GM21423 (cell line): Measurements from ENCODE around the gene STX2.

Source experiments
- ATAC-seq: cut with Tn5 transposase; IDR thresholded peaks from one replicate; pipeline ENCODE4 v1.9.1; 2021; ENCODE audit warnings: mild to moderate bottlenecking, moderate library complexity; ENCODE audit not compliant: unreplicated experiment

STX2 gene

DNA sequence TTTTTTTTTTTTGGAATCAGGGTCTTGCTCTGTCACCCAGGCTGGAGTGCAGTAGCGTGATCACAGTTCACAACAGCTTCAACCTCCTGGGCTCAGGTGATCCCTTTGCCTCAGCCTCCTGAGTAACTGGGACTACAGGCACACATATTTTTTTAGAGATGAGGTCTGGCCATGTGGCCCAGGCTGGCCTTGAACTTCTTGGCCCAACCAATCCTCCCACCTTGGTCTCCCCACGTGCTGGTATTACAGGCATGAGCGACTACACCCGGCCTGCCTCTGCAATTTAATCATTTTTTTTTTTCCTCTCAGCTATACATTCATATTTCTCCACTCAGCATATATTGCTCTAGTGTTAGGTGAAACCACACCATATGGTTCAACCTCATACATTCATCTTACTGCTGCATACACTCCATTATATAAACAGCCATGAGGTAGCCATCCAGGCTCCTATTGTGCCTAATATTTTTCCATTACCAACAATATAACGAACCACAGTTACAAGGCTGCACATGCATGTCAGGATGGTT lies 7.1 kb downstream of the STX2 start:
- no peak for ATAC-seq

DNA sequence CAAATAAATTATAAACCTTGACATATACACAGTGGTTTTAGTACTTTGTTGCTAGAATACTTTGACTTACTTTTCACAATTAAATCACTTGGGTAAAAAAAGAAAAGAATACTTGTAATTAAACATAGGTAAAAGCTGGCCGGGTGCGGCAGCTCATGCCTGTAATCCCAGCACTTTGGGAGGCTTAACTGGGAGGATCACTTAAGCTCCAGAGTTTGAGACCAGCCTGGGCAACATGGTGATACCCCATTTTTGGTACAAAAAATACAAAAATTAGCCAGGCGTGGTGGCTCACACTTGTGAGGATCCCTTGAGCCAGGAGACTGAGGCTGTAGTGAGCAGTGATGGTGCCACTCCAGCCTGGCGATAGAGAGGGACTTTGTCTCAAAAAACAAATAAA lies 7.8 kb downstream of the STX2 start:
- no peak for ATAC-seq

DNA sequence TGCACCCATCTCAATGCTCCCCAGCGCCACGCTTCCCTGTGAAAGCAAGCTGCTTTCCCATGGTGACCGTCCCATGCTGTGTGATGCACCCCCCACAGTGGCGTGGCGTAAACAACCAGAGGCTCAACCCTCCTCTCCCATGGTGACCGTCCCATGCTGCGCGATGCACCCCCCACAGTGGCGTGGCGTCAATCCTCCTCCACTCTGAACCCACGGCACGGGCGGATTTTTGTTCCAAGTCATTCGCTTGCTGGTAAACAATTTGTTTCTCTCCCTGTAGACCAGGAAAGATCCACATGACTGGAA lies 8.9 kb downstream of the STX2 start:
- no peak for ATAC-seq

DNA sequence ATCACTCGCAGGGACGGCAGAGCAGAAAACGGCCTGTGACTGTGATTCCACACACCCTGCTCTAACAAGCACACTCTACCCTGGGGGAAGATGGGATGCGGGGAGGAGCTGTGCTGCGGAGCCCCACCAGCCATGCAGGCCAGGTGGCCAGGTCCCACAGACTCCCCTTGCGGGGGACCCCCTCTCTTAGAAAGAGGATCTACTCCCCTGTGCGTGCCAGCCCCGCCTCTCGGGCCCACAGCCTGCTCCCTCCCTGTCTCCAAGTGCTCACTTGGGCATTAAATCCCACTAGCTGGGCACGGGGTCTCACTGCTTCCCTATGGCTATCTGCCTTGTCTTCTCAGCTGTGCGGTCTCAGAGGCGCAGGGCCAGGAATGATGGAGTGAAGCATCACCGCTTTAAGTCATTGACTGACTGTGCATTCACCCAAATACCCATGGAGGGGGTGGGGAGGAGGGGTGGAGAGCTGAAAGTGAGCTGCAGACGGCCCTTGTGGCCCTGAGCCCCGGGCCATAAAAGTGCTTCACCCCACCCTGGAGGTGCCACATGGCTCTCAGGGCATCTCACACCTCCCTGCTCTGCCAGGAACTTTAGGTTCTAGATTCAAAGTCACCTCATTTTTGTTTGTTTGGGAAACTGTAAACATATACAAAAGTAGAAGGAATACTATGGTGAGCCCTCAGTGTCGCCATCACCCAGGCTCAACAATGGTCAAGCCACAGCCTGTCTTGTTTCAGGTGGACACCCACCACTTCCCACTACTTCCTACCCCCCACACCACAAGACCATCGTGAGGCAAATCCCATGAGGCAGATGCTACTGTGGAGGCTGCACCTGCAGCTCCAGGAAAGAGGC lies 9.4 kb downstream of the STX2 start:
- no peak for ATAC-seq

DNA sequence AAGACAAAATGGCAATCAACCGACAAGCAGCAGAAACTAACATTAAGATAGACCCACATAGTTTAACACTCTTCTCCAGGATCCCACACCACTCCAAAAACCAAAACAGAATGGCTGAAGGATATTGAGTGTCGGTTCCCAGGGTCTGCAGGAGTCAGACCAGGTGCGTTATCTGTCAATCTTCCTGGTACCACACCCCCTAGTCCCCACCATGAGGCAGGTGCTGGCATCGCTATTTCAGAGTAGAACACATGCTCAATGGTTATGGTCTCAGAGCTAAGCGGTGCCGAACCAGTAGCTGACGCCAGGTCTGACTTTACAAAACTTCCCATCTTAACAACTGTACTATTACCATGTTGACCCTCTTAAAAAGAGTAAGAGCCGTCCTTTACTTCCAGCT lies 10.2 kb downstream of the STX2 start:
- no peak for ATAC-seq

DNA sequence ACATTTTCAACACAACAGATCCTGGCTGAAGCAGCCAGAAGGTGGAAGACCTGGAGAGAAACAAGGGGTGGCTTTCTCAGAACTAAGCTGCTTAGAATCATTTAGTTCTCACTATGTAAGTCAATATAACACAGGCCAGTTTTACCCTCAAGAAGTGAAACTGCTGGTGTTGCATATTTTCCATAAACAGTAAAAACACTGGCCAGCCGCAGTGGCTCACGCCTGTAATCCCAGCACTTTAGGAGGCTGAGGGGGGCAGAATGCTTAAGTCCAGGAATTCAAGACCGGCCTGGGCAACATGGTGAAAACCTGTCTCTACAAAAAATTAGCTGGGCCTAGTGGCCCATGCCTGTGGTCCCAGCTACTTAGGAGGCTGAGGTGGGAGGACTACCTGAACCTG lies 11.6 kb downstream of the STX2 start:
- no peak for ATAC-seq

DNA sequence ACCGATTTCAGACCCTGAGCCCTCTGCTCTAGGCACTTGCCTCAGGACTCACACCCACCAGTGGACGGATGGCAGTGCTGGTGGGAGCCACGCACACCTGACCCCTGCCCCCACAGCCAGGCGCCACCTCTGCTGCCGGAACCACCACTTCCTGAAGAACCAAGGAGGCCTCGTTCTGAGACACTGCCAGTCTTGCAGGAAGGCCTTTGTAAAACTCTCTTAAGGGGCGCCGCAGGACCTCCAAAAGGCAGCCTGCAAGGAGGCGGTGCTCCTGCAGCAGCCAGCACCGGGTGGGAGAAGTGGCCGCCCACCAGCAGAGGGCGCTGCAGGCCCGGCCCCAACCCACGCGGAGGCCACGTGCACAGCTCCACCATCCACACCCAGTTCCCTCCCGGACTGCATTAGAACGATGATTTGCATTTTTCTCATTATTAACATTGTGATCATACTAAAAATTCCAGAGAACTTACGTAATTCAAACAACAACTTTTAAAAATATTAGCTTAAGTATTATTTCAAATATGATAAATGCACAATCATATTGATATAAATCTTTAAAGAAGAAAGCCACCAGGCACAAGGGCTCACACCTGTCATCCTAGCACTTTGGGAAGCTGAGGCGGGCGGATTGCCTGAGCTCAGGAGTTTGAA lies 12.8 kb downstream of the STX2 start:
- ATAC-seq = no peak

DNA sequence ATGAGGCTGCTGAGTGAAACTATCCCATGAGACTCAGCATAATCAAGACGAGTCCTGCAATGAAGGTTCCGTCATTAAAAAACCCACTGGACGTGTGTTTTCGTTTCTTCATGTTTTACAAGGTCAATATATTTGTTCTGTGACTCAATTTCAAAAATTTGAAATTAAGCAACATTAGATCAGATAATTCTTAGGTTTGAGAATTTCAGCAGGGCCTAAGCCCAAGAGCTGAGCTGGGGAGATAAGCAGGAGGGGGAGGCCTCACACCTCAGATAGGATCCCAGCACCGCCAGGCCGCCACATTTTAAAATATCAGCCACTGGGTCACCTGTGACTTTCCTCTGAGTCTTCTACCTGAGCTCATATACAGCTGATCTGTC lies 13.3 kb downstream of the STX2 start:
- ATAC-seq = no peak

DNA sequence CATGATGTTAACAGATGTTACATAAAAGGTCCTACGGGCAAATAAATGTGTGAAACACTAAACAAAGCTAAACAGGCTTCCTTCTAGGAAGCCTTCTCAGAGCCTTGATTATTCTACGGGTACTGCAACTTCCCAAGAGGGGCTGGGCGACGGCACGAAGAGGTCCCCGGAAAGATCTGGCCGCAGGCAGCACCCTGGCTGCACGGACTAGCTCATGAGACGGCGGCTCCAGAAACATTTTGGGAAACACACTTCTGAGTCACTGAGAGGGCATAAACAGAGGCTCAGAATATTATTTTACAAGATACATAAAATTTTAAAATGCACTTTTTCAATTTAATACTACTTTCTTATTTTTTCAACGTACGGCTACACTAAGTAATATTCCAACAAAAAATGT lies 19.4 kb downstream of the STX2 start:
- ATAC-seq = no peak

DNA sequence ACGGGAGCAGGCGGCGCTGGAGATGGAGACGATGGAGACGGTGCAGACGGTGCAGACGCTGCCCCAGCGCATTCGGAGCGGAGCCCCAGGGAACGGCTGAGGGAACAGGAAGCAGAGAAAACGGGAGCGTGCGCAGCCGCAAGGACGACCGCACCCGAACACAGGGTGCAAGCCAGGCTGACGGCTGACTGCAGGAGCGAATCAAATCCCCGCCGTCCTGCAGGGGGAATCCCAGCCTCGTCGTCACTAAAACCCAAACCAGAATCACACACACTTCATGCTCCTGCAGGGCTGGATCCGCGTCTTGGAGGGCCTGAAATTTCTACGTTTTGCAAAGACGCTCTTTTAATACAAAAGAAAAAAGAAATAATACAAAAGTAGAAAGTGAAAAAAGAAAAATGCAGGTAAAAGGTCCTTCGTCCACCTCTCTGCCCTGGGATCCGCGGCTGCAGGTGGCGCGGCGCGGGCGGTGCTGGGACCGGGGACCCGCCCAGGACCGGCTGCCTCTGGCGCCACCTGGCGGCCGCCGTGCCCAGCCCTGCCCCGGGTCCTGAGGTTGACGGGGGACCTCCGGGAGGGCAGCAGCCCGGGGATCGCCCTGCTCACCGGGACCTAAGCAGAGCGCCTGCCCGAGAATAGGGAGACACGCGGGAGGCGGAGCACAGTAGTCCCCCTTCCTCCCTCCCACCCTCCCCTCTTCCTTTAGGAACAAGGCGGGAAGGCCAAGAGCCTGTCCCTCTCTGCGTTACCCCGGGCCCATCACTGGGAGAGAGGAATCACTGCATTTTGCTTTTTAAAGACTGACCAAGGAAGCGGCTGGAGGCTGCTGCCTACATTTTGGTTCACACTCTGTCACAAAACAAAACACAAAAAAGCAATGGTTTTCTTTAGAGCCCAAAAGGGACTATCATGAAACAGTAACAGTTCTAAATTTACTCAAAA lies 20.1 kb downstream of the STX2 start:
- peak; percentile 92 for ATAC-seq

DNA sequence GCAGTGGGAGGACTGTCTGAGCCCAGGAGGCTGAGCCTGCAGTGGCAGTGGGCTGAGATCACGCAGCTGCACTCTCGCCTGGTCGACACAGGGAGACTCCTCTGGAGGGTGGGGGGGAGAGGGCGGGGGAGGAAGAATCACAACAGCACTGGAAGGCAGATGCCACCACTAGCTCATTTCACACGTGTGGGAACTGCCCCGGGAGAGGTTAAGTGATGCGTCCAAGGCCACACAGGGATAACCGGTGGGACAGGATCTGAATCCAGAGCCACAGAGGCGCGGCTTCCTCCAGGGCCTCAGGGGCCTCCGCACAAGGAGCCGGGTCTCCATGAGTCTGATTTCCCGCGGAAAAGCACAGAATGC lies 20.8 kb downstream of the STX2 start:
- ATAC-seq = no peak

DNA sequence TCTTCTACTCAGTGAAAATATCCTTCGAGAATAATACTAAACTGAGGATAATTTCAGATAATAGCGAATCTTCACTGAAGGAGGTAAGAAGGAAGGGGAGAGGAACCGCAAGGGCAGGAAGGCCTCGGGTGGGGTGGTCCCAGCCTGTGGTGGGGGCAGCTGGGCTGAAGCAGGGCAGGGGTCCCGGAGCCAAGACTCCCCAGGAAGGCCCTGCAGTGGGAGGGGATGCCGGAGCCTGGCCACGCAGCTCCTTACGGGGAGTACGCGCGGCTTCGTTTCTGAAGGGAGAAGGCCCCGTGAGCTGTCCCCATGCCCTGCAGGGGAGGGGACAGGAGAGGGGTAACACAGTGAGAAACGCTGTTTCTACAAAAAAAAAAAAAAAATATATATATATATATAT lies 21.2 kb downstream of the STX2 start:
- ATAC-seq = no peak

DNA sequence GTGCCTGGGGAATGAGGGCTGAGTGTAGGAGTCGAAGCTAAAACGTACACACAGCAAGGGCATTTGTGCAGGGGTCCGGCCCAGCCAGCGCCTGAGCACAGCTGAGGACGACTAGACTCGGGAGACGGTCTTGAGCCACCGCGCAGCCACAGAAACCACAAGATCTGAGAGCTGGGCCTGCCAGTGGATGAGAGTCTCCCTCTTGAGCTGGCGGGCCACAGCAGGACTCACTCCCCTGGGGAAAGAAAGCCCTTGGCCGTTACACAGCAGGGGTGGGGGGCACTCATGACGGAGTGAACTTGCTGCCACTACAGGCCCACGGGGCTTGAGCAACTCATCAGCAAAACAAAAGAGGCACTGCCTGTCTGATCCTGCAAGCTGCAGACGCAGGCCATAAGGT lies 23.0 kb downstream of the STX2 start:
- ATAC-seq = no peak

DNA sequence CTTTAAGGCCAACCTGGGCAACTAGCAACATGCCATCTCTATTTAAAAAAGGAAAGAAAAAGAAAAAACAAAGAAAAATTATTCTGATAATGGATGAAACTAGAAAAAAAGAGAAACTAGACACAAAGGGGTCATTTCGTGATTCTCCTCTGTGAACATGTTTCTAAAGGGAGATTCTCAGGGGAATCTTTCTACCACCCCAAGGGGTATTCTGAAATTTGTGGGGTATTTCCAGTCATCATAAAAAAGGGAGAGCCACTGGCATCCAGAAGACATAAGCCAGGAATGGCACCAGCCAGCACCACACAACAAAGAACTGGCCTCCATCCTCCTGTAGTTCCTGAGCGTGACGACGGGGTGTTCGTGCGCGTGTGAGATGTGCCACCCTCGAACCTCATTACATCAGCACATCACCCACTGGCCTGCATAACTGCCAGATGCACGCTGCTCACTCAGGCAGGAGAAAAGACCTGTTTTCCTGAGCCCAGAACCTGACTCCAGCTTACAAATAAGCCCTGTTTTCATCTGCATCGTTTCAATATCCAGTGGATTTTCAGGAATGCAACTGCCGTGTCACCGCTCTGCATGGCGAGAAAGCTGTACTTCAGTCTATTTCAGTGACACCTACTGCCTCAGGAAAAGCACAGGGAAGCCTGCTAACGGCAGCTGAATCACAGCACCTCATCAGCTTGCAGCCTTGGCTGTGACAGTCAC lies 23.9 kb downstream of the STX2 start:
- ATAC-seq = no peak

DNA sequence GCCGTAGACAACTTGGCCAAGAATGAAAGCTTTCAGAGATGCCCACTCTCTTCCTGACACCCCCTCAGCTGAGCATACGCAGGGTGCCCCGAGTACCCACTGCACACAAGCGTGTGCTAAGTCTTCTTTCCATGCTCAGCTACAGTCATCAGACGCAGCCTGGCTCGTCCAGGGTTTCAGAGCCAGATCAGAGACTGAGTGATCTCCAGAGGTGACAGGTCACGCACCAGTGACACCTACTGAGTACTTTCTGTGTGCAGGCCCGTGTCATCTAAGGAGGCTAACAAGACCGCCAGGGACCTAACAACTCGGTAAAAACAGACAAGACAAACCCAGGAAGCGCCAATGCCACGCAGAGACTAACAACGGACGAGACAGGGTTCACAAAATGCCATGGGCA lies 25.1 kb downstream of the STX2 start:
- ATAC-seq = no peak

DNA sequence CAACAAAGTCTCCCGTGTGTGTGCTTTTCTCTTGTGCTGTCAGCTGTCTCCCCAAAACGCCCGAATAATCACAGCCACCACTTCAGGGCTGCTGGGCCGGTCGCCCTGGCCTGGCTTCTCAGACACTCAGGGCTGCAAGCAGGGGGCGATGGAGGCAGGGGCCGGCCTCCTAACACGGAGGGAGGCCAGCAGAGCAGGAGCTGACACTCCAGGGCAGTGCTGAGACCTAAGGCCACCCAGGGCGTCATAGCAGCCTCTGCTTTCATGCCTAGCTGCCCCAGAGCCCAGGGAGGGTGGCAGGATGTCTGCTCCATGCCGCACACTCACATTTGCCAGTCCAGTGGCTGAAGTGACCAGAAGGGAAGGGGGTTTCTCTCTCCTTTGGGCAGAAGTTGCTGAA lies 25.6 kb downstream of the STX2 start:
- no peak for ATAC-seq

DNA sequence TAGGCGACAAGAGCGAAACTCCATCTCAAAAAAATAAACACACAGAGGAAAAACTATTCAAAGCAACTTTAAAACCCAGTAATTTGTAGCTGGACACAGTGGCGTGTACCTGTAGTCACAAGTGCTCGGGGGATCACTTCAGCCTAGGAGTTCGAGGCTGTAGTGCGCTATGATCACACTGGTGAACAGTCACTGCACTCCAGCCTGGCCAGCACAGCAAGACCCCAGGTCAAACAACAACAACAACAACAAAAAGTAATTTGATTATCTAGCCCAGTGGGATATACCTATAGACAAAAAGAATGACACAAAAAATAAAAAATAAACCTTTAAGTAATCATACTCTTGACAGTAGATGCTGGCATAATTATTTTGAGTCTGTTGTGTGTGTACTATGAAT lies 29.3 kb downstream of the STX2 start:
- ATAC-seq = no peak

DNA sequence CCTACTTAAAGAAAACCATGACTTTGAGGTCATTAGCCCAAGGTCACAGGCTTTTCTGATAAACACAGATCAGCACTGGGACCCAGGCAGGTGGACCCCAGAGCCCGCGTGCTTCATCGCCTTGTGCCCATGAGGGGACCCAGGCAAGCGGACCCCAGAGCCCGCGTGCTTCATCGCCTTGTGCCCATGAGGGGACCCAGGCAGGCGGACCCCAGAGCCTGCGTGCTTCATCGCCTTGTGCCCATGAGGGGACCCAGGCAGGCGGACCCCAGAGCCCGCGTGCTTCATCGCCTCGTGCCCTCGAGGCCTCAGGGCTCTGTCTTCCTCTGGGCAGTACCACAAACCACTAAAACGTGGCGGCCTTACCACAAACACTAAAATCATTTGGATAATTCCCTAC lies 31.7 kb downstream of the STX2 start:
- ATAC-seq = no peak

DNA sequence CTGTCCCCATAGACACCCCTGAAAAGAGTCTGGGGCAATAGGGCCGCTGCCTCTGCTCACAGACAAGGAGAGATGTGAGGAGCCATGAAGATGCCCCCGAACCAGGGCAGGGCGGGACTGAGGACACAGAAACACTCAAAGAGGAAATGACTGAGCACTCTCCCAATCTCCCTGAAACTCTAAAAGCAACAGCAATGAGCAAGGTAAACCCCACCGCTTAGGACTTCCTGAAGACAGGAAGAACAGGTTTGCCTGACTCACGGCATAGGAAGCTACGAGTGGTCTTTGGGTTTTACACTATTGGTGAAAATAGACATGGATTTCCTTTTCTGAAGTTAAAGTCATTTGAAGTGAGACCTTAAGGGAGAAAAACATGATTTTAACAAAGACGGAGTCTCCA lies 32.5 kb downstream of the STX2 start:
- ATAC-seq = no peak

DNA sequence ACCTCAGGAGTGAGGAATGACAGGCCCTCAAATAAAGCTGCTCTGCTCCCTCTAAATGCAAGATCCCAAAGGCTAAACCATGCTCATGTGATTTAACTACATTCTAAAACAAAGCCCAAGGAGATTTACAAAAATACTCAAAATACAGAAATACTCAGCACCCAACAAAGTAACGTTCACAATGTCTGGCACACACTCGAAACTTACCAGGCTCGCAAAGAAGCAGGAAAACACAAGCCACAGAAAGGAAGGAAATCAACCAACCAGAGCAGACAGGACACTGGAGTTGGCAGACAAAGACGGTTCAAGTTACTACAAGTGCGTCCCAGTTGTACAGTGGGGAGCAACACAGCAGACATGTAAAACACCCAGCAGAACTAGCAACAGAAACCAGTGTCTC lies 33.4 kb downstream of the STX2 start:
- no peak for ATAC-seq

DNA sequence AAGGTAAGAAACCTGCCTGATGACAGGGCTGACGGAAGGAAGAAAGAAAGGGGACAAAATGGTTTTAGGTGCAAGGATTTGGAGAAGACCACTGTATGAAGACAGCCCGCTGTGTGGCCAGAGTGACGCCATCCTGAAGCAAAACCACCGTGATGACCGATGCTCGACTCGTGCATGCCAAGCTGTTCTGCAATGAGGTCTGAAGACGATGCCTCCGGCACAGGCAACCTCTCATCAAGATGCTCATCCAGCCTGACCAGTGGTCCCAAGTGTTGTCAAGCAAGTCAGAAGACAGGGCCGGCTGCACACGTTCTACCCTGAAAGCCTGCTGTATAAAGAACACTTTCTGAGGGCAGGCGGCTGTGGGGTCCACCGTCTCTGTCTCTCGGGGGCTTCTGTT lies 34.8 kb downstream of the STX2 start:
- no peak for ATAC-seq
